Cardiac fibroblast (primary cell): ENCODE results near the gene HMGCR.

Experiments
- DNase-seq, 2 donors: peaks; one replicate each; pipeline versions ENCODE4 v3.0.0 to v3.0.0-alpha.2; 2010; ENCODE audit warnings: low read depth in 2 of 2
- H3K4me3 ChIP-seq, 2 donors: replicated peaks in 1 of 2; 1 replicate in 1 of 2; 2 replicates in 1 of 2; pipeline ENCODE4 v1.5.1; 2011; ENCODE audit warnings: low read depth in 2 of 2, low read length in 2 of 2, mild to moderate bottlenecking in 2 of 2, moderate library complexity in 1 of 2
- TF ChIP-seq, protein P1 (sequence below): IDR thresholded peaks from one replicate; pipeline ENCODE4 v1.5.1; 2011; ENCODE audit warnings: low read depth, mild to moderate bottlenecking, low read length, inconsistent platforms

HMGCR gene

GRCh38 chr5:75363726-75364495 lies 26.9 kb downstream of the HMGCR start:
- TF ChIP-seq, protein P1, sequence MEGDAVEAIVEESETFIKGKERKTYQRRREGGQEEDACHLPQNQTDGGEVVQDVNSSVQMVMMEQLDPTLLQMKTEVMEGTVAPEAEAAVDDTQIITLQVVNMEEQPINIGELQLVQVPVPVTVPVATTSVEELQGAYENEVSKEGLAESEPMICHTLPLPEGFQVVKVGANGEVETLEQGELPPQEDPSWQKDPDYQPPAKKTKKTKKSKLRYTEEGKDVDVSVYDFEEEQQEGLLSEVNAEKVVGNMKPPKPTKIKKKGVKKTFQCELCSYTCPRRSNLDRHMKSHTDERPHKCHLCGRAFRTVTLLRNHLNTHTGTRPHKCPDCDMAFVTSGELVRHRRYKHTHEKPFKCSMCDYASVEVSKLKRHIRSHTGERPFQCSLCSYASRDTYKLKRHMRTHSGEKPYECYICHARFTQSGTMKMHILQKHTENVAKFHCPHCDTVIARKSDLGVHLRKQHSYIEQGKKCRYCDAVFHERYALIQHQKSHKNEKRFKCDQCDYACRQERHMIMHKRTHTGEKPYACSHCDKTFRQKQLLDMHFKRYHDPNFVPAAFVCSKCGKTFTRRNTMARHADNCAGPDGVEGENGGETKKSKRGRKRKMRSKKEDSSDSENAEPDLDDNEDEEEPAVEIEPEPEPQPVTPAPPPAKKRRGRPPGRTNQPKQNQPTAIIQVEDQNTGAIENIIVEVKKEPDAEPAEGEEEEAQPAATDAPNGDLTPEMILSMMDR: no peak
- H3K4me3 ChIP-seq: no peak overlapping the region
- DNase-seq: peak in 1 of 2 donors; percentile 19

GRCh38 chr5:75364571-75365280 lies 27.7 kb downstream of the HMGCR start:
- TF ChIP-seq, protein P1: no peak
- no peak overlapping the region for H3K4me3 ChIP-seq
- DNase-seq: no peak

DNA sequence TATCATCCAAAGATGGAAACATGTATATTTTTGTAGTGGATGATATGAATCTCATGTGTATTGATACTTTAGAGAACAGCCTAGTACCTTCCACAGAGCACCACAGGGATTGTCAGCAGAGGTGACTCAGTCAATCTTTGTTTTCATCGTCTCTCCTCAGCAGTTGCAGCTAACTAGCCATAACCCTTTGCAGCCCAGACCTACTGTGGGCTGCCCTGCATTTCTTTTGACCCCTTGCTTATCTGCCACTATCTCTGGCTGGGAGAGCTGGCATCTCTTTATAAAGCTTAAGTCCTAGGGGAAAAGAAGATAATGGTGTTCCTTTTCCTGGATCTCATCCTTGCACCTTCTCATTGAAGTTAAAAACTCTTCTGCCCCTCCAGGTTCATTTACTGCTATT lies 28.7 kb downstream of the HMGCR start:
- TF ChIP-seq, protein P1: no peak
- H3K4me3 ChIP-seq: no peak overlapping the region
- DNase-seq: no peak

- TF ChIP-seq, protein P1: no peak
- DNase-seq: no peak
- H3K4me3 ChIP-seq: no peak overlapping the region
Measured at GRCh38 chr5:75366787-75367186, 29.8 kb downstream of the HMGCR start.

DNA sequence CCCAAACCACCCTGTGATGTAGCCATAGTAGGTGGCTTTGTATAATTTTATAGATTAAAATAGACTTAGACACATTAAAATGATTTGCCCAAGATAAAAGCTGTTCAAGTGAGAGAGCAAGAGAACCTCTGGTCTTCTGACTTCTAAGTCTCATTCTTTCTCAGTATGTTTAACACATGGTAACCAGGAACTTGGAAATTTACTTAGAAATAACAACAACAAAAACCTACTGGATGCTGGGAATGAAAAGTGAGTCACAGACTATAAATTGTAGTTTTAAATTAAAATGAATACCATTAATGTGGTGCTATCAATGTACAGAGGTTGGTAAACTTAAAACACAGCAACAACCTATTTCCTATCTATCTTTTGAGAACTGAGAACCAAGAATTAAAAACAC lies 30.4 kb downstream of the HMGCR start:
- peak in 1 of 2 donors; percentile 44 for DNase-seq
- TF ChIP-seq, protein P1: no peak
- no peak overlapping the region for H3K4me3 ChIP-seq

- no peak overlapping the region for H3K4me3 ChIP-seq
- DNase-seq: peak; percentile 33 to 50
- TF ChIP-seq, protein P1: no peak
Measured at GRCh38 chr5:75368391-75368790, 31.4 kb downstream of the HMGCR start.
